ENCODE results near the gene KIF13A. TPM values are rescaled to one million over a fixed set of nuclear protein-coding genes. Genes with fewer than 3 reads are reported as not detected.
A peak's percentile ranks its signal among the peaks of the same experiment; 100 is the strongest.

The KIF13A gene
- total RNA-seq, 1 experiment from 2014 or later: 14.1 TPM

DNA sequence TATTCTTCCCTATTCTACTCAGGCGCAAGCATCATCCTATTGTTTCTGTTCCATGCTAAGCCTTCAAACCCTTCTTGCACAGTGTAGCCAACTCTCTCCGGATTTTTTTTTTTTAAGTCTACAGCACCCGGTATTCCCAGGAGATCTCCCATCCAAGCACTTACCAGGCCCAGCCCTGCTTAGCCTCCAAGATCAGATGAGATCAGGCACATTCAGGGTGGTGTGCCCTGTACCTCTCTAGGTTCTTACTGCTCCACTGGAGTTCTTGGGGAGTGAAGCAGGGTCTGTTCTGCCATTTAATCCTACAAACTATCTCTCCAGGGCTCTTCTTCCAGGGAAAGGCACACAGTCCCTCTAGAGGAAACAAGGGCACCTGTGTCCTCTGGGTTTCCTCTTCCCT is 265.8 kb downstream of the KIF13A start:
- no peak for TF ChIP-seq CTCF (IDR thresholded peaks at IDR 0.05; ENCODE audit: unreplicated experiment)
- Mint-ChIP-seq H3K27ac (ENCODE audit: unreplicated experiment) (no peak overlapping the region), H3K27me3 (ENCODE audit: unreplicated experiment) (no peaks in the 10 kb centered on the region), H3K36me3 (ENCODE audit: insufficient read depth, unreplicated experiment) (no peaks in the 10 kb centered on the region), H3K4me1 (ENCODE audit: low read depth, unreplicated experiment) (peaks cover 8% of the 10 kb centered on the region), H3K4me3 (ENCODE audit: low read depth, unreplicated experiment) (no peak overlapping the region), H3K9me3 (ENCODE audit: low read depth, unreplicated experiment) (no peaks in the 10 kb centered on the region)
- CTCF ChIA-PET: no interaction called here
- BruUV-seq (replicated peaks): no TSS peak
- no peak for DNase-seq
- intact Hi-C loops (cut with micrococcal nuclease; ENCODE audit: unreplicated experiment): no loop called here

GRCh38 chr6:17719323-17720041 is 268.0 kb downstream of the KIF13A start:
- H3K27me3 Mint-ChIP-seq (ENCODE audit: unreplicated experiment): no peaks in the 10 kb centered on the region
- BruUV-seq (replicated peaks): no TSS peak
- H3K36me3 Mint-ChIP-seq (ENCODE audit: insufficient read depth, unreplicated experiment): no peaks in the 10 kb centered on the region
- intact Hi-C loops (cut with micrococcal nuclease; ENCODE audit: unreplicated experiment): no loop called here
- no peak for DNase-seq
- TF ChIP-seq CTCF (IDR thresholded peaks at IDR 0.05; ENCODE audit: unreplicated experiment): no peak
- CTCF ChIA-PET: interaction anchor here (0.6 kb wide), 1 partner anchor 13 kb away, joined by 3 read pairs; the partner anchor contains the start of gene NUP153
- peaks cover 19% of the 10 kb centered on the region for H3K4me1 Mint-ChIP-seq (ENCODE audit: low read depth, unreplicated experiment)
- H3K27ac Mint-ChIP-seq (ENCODE audit: unreplicated experiment): no peak overlapping the region
- H3K9me3 Mint-ChIP-seq (ENCODE audit: low read depth, unreplicated experiment): no peaks in the 10 kb centered on the region
- no peak overlapping the region for H3K4me3 Mint-ChIP-seq (ENCODE audit: low read depth, unreplicated experiment)

GRCh38 chr6:17716221-17716620 is 271.2 kb downstream of the KIF13A start:
- H3K9me3 Mint-ChIP-seq (ENCODE audit: low read depth, unreplicated experiment): no peaks in the 10 kb centered on the region
- H3K4me1 Mint-ChIP-seq (ENCODE audit: low read depth, unreplicated experiment): peaks cover 11% of the 10 kb centered on the region
- no peak for TF ChIP-seq CTCF (IDR thresholded peaks at IDR 0.05; ENCODE audit: unreplicated experiment)
- BruUV-seq (replicated peaks): no TSS peak
- H3K27me3 Mint-ChIP-seq (ENCODE audit: unreplicated experiment): no peaks in the 10 kb centered on the region
- CTCF ChIA-PET: no interaction called here
- no peak for DNase-seq
- H3K36me3 Mint-ChIP-seq (ENCODE audit: insufficient read depth, unreplicated experiment): no peaks in the 10 kb centered on the region
- H3K4me3 Mint-ChIP-seq (ENCODE audit: low read depth, unreplicated experiment): no peak overlapping the region
- no peak overlapping the region for H3K27ac Mint-ChIP-seq (ENCODE audit: unreplicated experiment)
- intact Hi-C loops (cut with micrococcal nuclease; ENCODE audit: unreplicated experiment): no loop called here

DNA sequence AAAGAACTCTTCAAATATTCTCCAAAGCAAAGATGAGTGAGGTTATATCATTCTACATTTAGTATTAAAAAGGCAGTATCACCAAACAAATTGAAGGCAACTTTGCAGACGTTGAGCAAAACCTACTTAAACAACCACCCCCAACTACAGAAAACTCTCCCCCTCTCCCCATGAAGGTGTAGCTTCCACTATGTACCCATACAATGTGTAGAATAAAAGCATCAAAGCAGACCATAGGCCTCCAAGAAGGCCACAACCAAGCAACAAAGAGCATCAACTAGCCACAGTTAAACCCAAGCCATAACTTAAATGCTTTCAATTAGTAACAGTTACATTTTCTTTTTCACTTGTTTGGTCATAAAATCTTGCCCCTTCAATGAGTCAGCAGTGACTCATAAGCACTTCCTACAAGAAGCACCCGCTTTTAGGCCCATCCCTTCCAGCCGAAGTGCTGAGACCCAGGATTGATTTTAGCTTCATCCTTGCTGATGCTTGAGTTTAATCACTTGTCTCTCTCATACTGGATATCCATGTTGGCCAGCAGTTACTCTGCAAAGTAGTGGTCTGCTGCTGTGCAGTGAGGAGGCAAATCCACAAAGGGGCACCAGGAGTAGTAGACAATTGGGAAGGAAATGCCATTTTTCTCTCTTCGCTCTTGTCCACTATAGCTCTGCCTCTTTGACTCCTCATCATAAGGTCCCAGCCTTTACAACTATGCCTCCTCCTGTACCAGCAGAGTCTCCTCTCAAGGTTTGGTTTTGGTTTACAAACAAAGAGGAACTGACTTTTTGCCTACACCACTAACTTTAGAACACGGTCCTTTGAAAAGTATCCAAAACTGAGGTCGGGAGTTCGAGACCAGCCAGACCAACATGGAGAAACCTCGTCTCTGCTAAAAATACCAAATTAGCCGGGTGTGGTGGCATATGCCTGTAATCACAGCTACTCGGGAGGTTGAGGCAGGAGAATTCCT is 272.3 kb downstream of the KIF13A start:
- no peak overlapping the region for H3K27ac Mint-ChIP-seq (ENCODE audit: unreplicated experiment)
- no peaks in the 10 kb centered on the region for H3K36me3 Mint-ChIP-seq (ENCODE audit: insufficient read depth, unreplicated experiment)
- intact Hi-C loops (cut with micrococcal nuclease; ENCODE audit: unreplicated experiment): no loop called here
- no peaks in the 10 kb centered on the region for H3K27me3 Mint-ChIP-seq (ENCODE audit: unreplicated experiment)
- BruUV-seq (replicated peaks): no TSS peak
- no peak for TF ChIP-seq CTCF (IDR thresholded peaks at IDR 0.05; ENCODE audit: unreplicated experiment)
- H3K4me1 Mint-ChIP-seq (ENCODE audit: low read depth, unreplicated experiment): peaks cover 11% of the 10 kb centered on the region
- peak; percentile 20 for DNase-seq
- CTCF ChIA-PET: interaction anchor here (0.6 kb wide), 1 partner anchor 98 kb away, joined by 3 read pairs; no protein-coding TSS in a partner anchor
- H3K4me3 Mint-ChIP-seq (ENCODE audit: low read depth, unreplicated experiment): no peak overlapping the region
- H3K9me3 Mint-ChIP-seq (ENCODE audit: low read depth, unreplicated experiment): no peaks in the 10 kb centered on the region

Measured in Calu3 (cell line).